Right ventricle myocardium inferior (tissue), 1 donor: Measurements from ENCODE around the gene FLAD1. TPM values are rescaled to one million over a fixed set of nuclear protein-coding genes. Genes with fewer than 3 reads are reported as not detected.
A peak's percentile ranks its signal among the peaks of the same experiment; 100 is the strongest.

ENCODE experiments used
- ATAC-seq: fragments of 200-7000 bp; cut with Tn5 transposase; one replicate; pipeline ENCODE4 v1.9.1; 2020; ENCODE audit warnings: mild to moderate bottlenecking, moderate library complexity
- DNase-seq: peaks from one replicate; pipeline ENCODE4 v3.0.0; 2021; ENCODE audit errors: missing footprints
- intact Hi-C: fragments of 100-400 bp; cut with DNase I; formaldehyde crosslinking; loops from one replicate; pipeline ENCODE4 v1.11.0; 2022
- total RNA-seq: library from RNA; stranded (reverse); fragmentation: NEBNext Ultra II Directional; extraction: Animal tissue kit (Norgen Biotek cat#: 25700); gene quantifications from one replicate; pipeline ENCODE4 v1.2.1, GENCODE V29; 2021
- donor health status: DM: no; HTN: yes; CAD: no; lungs with severe emphysema.

Gene FLAD1
- total RNA-seq, 1 donor from 2014 or later, result 30.8 TPM

DNA sequence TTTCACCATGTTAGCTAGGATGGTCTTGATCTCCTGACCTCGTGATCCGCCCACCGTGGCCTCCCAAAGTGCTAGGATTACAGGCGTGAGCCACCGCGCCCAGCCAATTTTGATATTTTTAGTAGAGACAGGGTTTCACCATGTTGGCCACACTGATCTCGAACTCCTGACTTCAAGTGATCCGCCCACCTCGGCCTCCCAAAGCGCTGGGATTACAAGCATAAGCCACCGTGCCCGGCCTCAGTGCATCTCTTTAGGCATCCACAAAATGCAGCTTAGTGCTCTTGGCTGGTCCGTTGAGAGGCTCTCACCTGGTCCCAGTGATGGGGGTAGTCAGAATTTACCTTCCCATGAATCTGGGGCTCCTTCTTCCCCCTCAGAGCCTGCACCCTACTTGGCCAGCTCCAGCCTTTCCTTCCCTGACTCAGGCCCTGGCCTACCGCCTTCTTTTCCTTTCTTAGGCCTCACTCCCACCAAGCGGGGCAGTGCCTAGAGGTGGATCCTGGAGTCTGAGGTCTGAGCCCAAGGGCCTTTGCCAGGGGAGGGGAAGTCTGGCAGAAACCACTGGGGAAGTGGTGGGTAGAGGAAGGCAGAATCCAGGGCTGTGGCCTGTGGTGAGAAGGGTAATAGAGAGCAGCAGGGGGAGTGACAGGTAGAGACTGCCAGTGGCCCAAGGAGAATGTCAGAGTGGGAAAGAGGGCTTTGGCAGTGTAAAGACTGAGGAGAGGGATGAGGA is 14.0 kb downstream of the FLAD1 start:
- no peak for ATAC-seq
- intact Hi-C loops, result no loop called here

DNA sequence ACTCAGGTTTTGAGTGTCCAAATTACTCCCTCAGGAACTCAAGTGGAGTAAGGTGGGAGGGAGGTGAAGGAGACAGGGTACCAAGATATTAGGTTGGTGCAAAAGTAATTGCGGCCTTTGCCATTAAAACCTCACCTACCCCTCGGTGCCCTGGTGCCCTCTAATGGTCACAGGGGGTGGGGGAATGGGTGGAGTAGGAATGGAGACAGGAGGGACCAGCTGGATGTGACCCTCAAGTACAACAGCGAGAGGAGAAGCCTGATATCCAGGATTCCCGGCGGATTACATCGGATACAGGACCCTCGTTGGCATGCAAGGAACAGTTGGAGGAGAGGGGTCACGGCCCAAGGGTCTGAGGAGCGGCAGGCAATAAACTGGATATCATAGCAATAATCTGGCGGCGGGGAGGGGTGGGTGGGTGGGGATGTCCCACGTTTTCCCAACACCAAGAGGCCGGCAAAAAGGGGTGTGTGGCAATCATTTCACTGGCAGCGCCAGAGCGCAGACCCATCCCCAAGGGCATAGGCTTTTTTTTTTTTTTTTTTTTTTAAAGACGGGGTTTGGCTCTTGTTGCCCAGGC is 15.1 kb downstream of the FLAD1 start:
- ATAC-seq (no peak), DNase-seq (no peak)
- intact Hi-C loops, result no loop called here

More for the DNA sequence above, 14.0 kb downstream of the FLAD1 start:
- no peak for DNase-seq

DNA sequence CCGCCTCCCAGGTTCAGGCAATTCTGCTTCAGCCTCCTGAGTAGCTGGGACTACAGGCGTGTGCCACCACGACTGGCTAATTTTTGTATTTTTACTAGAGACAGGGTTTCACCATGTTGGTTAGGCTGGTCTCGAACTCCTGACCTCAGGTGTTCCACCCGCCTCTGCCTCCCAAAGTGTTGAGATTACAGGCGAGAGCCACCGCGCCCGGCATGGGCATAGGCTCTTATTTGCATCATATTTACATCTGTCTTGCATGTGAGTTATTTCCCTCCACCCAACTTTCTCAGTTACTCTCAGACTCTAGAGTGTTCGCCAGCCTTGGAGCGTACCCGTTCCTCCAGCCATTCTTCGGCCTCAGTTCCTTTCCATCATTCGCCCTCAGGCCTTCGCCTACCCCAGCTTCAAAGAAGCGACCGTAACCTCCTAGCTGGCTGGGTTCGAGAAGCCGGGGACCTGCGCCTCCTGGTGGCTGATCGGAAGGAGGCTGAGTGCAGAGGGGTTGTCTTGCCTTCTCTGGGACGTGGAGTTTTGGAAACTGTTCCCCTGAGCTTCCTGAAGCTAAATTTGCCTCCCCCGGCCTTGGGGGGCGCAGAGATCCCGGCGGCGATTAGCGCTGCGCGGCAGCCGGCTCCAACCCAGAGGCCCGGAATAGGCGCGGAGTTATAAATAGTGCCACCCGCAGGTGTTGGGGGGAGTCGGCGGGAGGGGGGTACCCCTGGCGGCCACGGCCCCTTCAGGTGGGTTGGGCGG is 15.8 kb downstream of the FLAD1 start:
- ATAC-seq (no peak), DNase-seq (peak; percentile 86)
- intact Hi-C loops, result no loop called here

DNA sequence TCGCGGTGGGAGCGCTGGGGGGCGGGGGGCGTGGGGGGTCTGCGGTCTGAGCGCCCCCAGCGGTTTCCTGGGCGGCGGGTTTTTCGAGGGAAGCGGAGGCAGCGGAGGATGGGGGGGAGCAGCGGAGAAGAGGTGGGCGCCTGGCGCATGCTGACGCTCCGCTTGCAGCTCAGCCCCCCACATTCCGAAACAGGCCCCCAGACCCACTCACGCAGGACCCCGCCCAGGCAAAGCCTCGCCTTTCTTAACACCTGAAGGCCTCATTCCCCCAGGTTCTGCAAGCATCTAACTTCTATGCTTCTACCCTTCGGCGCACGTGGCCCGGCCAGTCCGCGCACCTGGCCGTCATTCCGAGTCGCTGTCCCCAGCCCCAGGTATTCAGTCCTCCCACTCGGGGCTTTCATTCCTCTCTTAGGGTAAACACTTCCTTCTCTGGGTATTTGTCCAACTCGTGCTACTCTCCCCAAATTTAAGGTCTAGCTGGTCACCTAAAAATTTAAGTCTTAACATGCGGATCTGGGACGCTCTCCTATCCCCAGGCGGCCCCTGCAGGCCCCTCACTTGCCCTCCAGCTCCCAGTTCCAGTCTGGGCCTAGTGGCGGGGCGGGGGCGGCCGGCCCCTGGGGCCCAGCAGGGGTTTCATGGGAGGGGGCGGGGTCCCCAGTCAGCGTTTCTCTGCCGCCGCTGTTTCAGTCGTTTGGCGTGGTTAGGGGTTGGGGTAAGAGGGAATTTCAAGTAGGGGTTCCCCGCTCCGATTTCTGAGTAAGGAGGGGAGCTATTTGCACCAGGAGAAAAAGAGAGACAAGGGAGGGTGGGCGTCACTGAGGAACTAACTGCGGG is 16.6 kb downstream of the FLAD1 start:
- DNase-seq, result peak; percentile 56
- no peak for ATAC-seq
- intact Hi-C loops, result loop anchor here (2.0 to 5.0 kb wide), 3 partner anchors 25 to 63 kb away; partner anchors contain the start of genes CKS1B, PMVK and PYGO2

DNA sequence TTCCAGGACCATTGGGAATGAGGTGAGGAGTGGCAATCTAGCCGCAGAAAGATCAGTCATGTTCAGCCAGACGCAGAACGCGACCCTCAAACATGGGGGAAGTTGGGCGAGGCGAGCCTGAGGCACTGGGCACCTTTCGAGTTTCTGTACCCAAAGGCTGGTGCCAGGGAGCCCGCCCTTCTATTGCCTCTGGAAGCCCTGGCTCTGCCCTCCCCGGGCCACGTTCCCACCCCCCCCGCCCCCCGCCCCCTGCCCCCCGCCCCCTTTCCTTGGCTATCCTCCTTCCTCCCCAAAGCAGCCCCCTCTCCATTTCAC is 17.2 kb downstream of the FLAD1 start:
- DNase-seq (peak; percentile 65), ATAC-seq (no peak)
- intact Hi-C loops, result loop anchor here (2.0 to 5.0 kb wide), 3 partner anchors 26 to 64 kb away; partner anchors contain the start of genes CKS1B, PMVK and PYGO2

DNA sequence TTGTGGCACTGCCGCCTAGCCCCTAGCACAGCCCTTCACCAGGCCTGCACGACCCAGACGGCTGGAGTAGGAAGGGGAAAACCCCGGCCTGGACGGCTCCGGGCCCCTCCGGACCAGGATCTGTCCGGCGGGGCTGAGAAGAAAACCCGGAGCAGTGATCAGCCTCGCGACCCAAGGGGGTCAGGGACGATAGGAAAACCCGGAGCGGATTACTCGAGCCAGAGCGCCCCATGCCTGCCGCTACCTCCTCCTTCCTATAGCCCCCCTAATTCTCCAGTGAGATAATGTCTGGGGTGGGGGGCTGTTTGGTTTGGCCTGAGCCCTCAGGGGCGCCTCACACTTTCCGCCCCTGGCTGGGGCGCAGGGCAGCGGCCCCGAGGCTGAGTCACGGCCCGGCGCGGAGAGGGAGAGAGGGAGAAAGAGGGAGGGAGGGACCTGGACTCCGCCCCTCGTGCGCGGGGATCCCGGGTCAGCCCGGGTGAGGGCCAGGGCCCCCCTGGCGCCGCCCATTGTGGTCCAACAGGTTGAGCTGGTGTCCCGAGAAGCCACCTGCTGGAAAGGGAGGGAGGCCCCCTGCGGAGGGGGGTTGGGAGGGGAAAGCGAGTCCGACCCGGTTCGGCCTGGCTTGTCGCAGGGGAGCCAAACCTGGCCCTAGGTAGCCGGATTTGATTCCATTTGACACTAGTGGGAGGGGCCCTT is 17.7 kb downstream of the FLAD1 start:
- intact Hi-C loops, result loop anchor here (1.0 to 5.0 kb wide), 4 partner anchors 16 to 64 kb away; partner anchors contain the start of genes CKS1B, PMVK and PYGO2

DNA sequence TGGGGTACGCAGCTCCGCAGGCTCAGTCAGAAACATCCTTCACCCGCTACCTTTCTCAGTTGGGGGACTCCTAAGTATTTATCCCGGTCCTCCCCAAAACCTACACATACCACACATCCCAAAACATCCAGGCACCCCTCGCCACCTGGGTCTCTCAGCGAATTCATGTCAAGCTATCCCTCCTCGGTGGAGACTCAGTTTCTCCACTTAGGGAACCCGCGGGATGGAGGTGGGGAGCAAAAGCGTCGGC is 18.2 kb downstream of the FLAD1 start:
- intact Hi-C loops, result loop anchor here (1.0 to 5.0 kb wide), 4 partner anchors 16 to 65 kb away; partner anchors contain the start of genes CKS1B, PMVK and PYGO2
- no peak for DNase-seq
- ATAC-seq, result no peak

More for the DNA sequence above, 17.7 kb downstream of the FLAD1 start:
- peak; percentile 93 for DNase-seq
- peak; percentile 64 for ATAC-seq

DNA sequence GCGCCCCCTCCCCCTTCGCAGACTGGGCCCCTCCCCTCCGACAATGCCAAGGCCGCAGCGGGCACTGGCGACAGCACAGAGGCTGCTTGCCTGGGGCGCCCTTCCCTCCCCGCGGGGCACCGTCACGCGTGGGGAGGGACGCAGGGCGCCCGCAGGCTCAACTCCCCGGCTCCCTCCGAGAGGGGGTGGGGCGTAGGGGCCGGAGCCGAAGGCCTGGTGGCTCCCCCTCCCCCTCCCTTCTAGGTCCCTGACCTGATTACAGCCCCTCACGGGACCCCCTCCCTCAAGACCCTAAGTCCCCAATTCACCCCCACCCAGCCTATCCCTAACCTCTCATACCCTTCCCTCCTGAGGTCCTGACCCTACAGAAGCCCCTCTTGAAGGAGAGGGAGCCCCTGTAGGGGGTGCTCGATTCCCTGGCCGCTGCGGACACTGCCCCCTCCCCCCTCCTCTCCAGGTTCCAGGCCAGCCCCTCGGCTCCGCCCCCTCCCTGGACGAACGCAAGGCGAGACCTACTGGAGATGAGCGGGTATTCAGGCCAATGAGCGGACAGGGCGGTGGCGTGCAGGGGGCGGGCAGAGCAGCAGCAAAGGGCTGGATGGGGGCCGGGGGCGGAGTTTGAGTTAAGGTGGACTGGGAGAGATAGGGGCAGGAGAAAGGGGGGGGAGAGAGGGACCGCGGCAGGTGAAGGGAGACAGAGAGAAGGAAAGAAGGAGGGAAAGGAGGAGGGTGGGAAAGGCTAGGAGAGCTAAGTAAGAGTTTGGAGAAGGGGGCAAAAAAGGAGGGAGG is 18.7 kb downstream of the FLAD1 start:
- intact Hi-C loops, result loop anchor here (1.0 to 5.0 kb wide), 5 partner anchors 15 to 65 kb away; partner anchors contain the start of genes CKS1B, FLAD1, PMVK and PYGO2
- DNase-seq (peak; percentile 100), ATAC-seq (peak; percentile 88)

DNA sequence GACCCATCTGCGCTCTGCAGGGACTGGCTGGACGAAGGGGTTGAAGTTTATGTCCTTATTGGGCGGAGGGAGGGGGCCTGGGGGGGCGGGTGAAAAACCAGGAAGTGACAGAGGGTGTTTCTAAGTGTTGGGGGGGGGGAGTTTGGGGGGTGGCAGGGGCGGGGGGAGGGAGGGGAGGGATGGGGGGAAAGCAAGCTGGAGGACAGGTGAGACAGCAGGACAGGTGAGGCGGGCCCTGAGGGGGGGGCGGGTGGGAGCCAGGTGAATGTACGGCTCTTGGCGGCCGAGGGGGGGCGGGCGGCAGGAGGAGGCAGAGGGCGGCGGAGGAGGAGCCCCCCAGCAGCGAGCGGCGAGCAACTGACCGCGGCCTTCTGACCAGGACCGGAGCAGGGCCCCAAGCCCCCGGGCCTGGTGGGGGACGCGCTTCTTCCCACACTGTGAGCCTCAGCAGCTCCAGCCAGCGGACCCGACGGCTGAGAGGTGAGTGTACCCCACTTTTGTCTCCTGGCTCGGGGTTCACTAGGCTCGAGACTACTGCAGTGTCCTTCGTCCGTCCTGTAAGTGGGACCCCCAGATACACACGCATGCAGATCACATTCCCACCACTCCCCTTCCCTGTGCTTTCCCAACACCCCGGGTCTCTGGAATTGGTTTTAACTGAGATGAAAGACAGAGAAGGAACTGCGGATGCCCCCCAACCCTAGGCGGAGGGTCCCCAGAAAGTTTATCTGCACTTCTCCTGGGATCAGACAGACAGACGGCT is 19.5 kb downstream of the FLAD1 start, which contains the start of gene ZBTB7B:
ZBTB7B (plus strand) TSS at position 339 of the 763 bp plus-strand sequence. CDS start 11,859 bp downstream, outside the sequence.
- peak; percentile 5 for ATAC-seq
- intact Hi-C loops, result loop anchor here (2.0 to 5.0 kb wide), 2 partner anchors 20 to 40 kb away; partner anchors contain the start of genes FLAD1 and PYGO2
- no peak for DNase-seq

DNA sequence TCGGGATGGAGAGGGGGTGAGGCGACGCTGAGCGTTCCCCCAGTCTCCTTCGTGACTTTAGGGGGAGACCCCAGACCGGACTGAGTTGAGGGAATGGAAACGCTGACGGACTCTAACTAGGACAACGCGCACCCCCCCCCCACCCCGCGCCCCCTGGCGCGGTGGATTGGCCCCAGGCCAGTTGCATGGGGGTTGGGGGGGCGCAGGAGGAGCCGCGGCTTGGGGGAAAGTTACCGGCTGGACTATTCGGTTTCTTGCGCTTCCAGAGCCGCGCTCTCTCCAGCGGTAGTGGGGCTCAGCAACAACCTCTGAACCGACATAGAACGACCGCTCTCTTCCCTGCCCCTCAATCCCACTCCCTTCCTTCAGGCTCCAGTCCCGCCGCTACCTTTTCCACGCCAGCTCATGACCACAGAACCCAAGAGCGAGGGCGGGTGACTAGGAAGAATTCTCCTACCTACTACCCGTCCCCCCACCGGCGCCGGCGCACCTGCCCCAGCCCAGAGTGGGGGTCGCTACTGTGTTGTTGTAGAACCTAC is 20.2 kb downstream of the FLAD1 start:
- DNase-seq (no peak), ATAC-seq (no peak)
- intact Hi-C loops, result loop anchor here (2.0 to 5.0 kb wide), 2 partner anchors 20 to 41 kb away; partner anchors contain the start of genes FLAD1 and PYGO2

DNA sequence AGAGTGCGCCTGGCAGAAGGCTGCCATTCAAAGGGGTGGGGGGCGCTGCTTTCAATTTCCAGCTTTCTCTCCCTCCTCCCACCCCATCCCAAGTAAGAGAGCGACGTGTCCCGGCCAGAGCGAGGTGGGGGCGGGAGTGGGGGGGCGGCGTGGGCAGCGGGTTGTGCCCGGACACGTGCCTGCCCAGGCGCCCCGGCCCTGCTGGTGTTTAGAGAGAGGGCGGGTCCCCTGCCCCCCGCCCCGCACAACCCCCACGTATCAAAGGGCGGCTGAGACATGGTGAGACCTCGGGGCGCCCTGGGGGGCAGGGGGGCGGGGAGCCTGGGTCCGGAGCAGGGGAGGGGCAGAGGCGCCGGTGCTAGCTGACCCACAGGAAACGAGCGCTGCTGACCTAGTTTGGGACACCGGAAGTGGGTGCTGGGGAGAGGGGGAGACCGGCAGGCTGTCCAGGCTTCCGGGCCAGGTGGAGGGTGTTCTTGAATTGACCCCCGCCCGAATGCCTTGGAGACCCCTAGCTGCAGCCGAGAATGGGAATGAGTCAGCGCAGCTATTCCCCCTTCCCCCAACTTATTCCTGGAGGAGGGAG is 20.7 kb downstream of the FLAD1 start:
- intact Hi-C loops, result loop anchor here (2.0 to 5.0 kb wide), 2 partner anchors 21 to 42 kb away; partner anchors contain the start of genes FLAD1 and PYGO2
- peak; percentile 4 for ATAC-seq
- DNase-seq, result no peak

DNA sequence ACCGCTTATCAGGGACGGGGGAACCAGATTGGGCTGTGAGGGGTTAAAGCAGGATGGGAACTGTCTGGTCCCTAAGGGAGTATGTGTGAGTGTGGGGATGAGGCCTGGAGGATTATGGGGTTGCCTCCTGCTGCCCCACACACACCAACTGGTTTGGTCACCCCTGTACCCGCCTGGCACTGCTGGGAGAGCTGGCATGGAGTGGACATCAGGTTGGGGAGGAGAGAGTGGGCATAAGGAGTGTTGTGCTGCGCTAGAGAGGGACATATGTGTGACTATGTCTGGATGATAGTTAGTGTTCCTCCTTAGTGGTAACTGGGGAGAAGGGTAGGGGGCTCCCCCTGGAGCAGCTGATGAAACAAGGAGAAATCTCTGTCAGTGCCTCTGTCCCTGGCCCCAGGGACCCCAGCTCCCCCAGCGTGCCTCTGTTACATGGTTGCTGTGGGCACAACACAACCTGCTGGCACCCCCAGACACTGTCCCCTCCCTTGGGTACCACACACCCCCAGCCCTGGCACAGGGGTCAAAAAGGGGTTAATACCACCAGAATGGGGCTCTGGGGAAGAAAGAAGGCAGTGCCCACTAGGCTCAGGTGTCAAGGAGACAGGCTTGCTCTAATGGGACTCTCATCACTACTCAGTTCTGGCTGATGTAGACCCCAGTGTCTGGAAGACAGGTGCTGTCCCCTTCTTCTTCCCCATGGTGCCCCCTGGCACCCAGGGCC is 21.4 kb downstream of the FLAD1 start:
- DNase-seq (no peak), ATAC-seq (no peak)
- intact Hi-C loops, result loop anchor here (5.0 kb wide), 1 partner anchor 42 kb away; the partner anchor contains the start of gene PYGO2

DNA sequence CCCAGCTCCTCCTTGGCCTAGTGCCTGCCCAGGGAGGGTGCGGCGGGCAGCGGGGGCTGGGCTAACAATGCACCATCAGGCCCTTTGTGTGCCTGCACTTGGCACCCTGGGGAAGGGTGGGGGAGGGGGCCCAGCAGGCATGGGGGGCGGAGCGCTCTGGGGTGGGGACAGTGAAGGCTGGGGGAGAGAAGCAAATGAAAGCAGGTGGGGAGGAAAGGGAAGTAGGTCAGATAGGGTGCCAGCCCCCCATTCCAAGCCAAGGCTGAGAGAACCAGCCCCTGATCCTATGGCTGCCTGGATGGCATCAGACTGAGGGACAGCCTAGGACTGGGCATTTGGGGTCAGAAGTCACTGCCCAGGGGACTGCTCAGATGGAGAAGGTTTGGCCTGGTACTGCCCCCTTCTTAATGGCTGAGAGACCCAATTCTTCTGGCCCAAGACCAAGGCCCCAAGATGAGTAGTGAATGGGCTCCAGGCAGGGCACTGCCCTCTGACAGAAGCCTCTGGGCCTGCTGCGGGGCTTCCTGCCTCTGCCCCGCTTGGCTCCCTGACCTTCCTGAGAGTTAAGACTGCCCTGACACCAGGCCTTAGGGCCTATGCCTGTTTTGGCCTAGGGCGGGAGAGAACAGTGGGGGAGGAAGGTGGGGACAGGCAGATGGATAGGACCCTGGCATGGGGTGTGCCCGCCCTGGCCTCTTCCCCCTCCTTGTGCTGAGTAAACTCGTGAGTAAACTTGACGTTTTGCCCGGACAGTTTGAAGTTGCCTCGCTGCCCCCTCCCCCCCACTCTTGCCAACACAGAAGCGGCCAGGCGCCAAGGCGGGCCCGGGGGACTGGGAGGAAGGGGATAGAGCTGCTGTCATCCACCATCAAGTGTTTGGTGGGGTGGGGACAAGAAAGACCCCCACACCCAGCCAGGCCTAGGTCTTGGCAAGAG is 22.2 kb downstream of the FLAD1 start:
- intact Hi-C loops, result no loop called here
- ATAC-seq (peak; percentile 30), DNase-seq (peak; percentile 87)

DNA sequence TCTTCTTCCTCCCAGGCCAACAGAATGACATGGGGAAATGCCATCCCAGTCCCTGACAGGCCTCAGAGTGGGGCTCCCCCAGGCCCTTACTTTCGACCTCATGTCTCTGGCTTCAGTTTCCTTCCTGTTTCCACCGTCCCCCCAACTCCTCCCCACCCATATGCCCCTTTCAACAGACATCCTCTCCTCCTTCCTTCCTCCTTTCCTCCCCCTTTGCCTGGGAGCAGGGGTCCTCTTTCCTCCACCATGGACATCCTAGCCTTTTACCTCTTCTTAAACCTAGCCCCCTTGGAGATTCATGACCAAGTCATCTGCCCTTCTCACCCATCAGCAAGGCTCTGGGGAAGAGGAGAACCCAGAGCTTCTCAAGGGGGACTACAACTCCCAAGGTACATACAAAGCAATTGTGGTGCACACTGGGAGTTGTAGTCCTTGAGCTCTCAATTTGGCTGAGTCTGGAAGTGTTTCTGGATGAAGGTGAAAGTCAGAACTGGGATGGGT is 23.5 kb downstream of the FLAD1 start:
- intact Hi-C loops, result no loop called here
- peak; percentile 66 for DNase-seq
- ATAC-seq, result no peak
